ENCODE measurements around the gene THAP2.

DNA sequence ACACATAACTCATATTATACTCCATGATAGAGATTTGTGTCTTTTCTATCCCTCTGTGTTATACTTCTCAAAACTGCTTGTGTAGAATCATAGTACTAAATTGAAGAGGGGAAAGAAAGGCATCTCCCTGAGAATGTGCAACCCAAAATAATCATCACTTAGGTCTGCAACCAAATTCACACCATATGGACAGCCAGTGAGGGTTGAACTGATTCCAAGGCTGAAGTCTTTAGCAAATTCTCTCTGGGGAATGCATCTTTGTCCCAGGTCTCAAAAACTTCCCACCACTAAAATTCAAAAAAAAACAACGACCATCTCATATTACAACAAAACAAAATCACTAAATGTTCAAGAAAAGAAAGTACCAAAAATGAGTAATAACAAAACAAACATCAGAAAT is 11.4 kb upstream of the THAP2 start:
- TF ChIP-seq TAF1 (IDR thresholded peaks at IDR 0.05; ENCODE audit: low read depth, low read length) (no peak), POLR2A (IDR thresholded peaks at IDR 0.05; ENCODE audit: low read depth, low read length) (no peak), SPI1 (IDR thresholded peaks at IDR 0.05; ENCODE audit: low read depth, low read length) (no peak), POLR2AphosphoS5 (IDR thresholded peaks at IDR 0.05; ENCODE audit: low read depth, low read length) (no peak), POU2F2 (IDR thresholded peaks at IDR 0.05; ENCODE audit: low read depth, low read length) (no peak), PAX5 (IDR thresholded peaks at IDR 0.05; ENCODE audit: insufficient read depth, low read length, severe bottlenecking) (no peak)

Measured in GM12891 (cell line).